Stimulated activated CD8-positive, alpha-beta memory T cell treated with anti-CD3 and anti-CD28 coated beads, Interleukin-4, amount 100 ng/mL, for 4 hours (primary cell): ENCODE results near the gene LRRC4.

Experiments
- DNase-seq, 2 donors: peaks; one replicate each; pipeline ENCODE4 v3.0.0-alpha.2; 2020; ENCODE audit warnings: low read depth in 2 of 2, low spot score in 1 of 2

The LRRC4 gene

GRCh38 chr7:128030654-128031611, at the start of gene LRRC4:
Gene LRRC4, minus strand, starts transcription at chr7:128031437. Its CDS starts 797 bp downstream, at chr7:128030640.
- no peak for DNase-seq

GRCh38 chr7:128080169-128080568, 48.9 kb upstream of the LRRC4 start:
- no peak for DNase-seq

- DNase-seq: no peak
These were observed 47.1 kb upstream of the LRRC4 start for GRCh38 chr7:128078309-128078708.

- DNase-seq: no peak
These were observed 45.6 kb upstream of the LRRC4 start for GRCh38 chr7:128076796-128077271.

- DNase-seq: no peak
These were observed 45.1 kb upstream of the LRRC4 start for GRCh38 chr7:128076196-128076795.

GRCh38 chr7:128075242-128076095, 44.2 kb upstream of the LRRC4 start:
- DNase-seq: no peak

GRCh38 chr7:128074736-128075135, 43.5 kb upstream of the LRRC4 start:
- DNase-seq: no peak

- DNase-seq: no peak
These were observed 43.1 kb upstream of the LRRC4 start for GRCh38 chr7:128074336-128074735.

- DNase-seq: no peak
These were observed 42.6 kb upstream of the LRRC4 start for GRCh38 chr7:128073671-128074310.

GRCh38 chr7:128071801-128072200, 40.6 kb upstream of the LRRC4 start:
- DNase-seq: no peak

- no peak for DNase-seq
These were observed 40.1 kb upstream of the LRRC4 start for GRCh38 chr7:128071376-128071775.

- no peak for DNase-seq
These were observed 38.4 kb upstream of the LRRC4 start for GRCh38 chr7:128069373-128070364.

GRCh38 chr7:128068785-128069184, 37.5 kb upstream of the LRRC4 start:
- DNase-seq: no peak

- DNase-seq: no peak
These were observed 36.7 kb upstream of the LRRC4 start for GRCh38 chr7:128067983-128068382.

- no peak for DNase-seq
These were observed 35.6 kb upstream of the LRRC4 start for GRCh38 chr7:128066858-128067257.

- no peak for DNase-seq
These were observed 35.2 kb upstream of the LRRC4 start for GRCh38 chr7:128066395-128066794.

GRCh38 chr7:128065872-128066271, 34.6 kb upstream of the LRRC4 start:
- no peak for DNase-seq

- no peak for DNase-seq
These were observed 31.9 kb upstream of the LRRC4 start for GRCh38 chr7:128063088-128063487.

- no peak for DNase-seq
These were observed 28.8 kb upstream of the LRRC4 start for GRCh38 chr7:128060018-128060417.
